22Rv1 (cell line): ENCODE data around the gene CXCR6.

ENCODE experiments used
- H3K27ac ChIP-seq: fragments of 450-650 bp; 2 replicates; pipeline ENCODE4 v1.5.1; 2017
- CTCF ChIP-seq: fragments of 450-650 bp; IDR thresholded peaks from 2 replicates; pipeline ENCODE4 v1.5.1; 2017; ENCODE audit warnings: mild to moderate bottlenecking
- ZFX ChIP-seq: fragments of 450-650 bp; IDR thresholded peaks from 2 replicates; pipeline ENCODE4 v1.6.1; 2017; ENCODE audit warnings: antibody characterized with exemption, borderline replicate concordance

Gene CXCR6

GRCh38 chr3:45983770-45984169 is 40.5 kb downstream of the CXCR6 start:
- no peak overlapping the region for H3K27ac ChIP-seq
- TF ChIP-seq ZFX (no peak), CTCF (no peak)

- peak overlapping the region; percentile 92 for H3K27ac ChIP-seq
- no peak for TF ChIP-seq ZFX
- no peak for TF ChIP-seq CTCF
These were observed 41.4 kb downstream of the CXCR6 start for GRCh38 chr3:45984331-45985312.

- peak overlapping the region; percentile 92 for H3K27ac ChIP-seq
- TF ChIP-seq CTCF, result no peak
- no peak for TF ChIP-seq ZFX
These were observed 42.5 kb downstream of the CXCR6 start for GRCh38 chr3:45985532-45986302.

GRCh38 chr3:45986303-45986982 is 43.2 kb downstream of the CXCR6 start:
- H3K27ac ChIP-seq, result peak overlapping the region; percentile 92
- no peak for TF ChIP-seq CTCF

- no peak for TF ChIP-seq ZFX
- TF ChIP-seq CTCF, result no peak
- peak overlapping the region; percentile 92 for H3K27ac ChIP-seq
These were observed 44.4 kb downstream of the CXCR6 start for GRCh38 chr3:45987368-45988291.

- TF ChIP-seq ZFX (no peak), CTCF (no peak)
- peak overlapping the region; percentile 92 for H3K27ac ChIP-seq
These were observed 45.1 kb downstream of the CXCR6 start for GRCh38 chr3:45988362-45988761.
